Measurements from ENCODE around the gene LRIG3. TPM values are rescaled to one million over a fixed set of nuclear protein-coding genes. Genes with fewer than 3 reads are reported as not detected.

LRIG3 gene
- polyA plus RNA-seq, 1 experiment, result 33.9 TPM

GRCh38 chr12:58942345-58942744 is 22.0 kb upstream of the LRIG3 start:
- ChIA-PET POLR2A (no interaction called here), CTCF (interaction anchor here (0.7 to 1.0 kb wide), 2 partner anchors 15 to 128 kb away, joined by 3 read pairs; no protein-coding TSS in a partner anchor)
- no peak for TF ChIP-seq CTCF (IDR thresholded peaks at IDR 0.05; ENCODE audit: insufficient read depth, low read depth, low read length)
- Histone ChIP-seq H3K27me3 (ENCODE audit: control insufficient read depth, insufficient read depth, low read length) (no peaks in the 10 kb centered on the region), H3K36me3 (ENCODE audit: control insufficient read depth, insufficient read depth, low read length) (no peaks in the 10 kb centered on the region), H3K4me3 (ENCODE audit: low read depth, low read length) (no peak overlapping the region)
- DNase-seq (ENCODE audit: low read depth), result no peak

GRCh38 chr12:58939399-58940100 is 19.2 kb upstream of the LRIG3 start:
- DNase-seq (ENCODE audit: low read depth), result no peak
- Histone ChIP-seq H3K27me3 (ENCODE audit: control insufficient read depth, insufficient read depth, low read length) (no peaks in the 10 kb centered on the region), H3K4me3 (ENCODE audit: low read depth, low read length) (no peak overlapping the region), H3K36me3 (ENCODE audit: control insufficient read depth, insufficient read depth, low read length) (no peaks in the 10 kb centered on the region)
- ChIA-PET POLR2A (no interaction called here), CTCF (interaction anchor here (1.2 kb wide), 1 partner anchor 11 kb away, joined by 4 read pairs; no protein-coding TSS in a partner anchor)
- no peak for TF ChIP-seq CTCF (IDR thresholded peaks at IDR 0.05; ENCODE audit: insufficient read depth, low read depth, low read length)

GRCh38 chr12:58938440-58938839 is 18.1 kb upstream of the LRIG3 start:
- no peaks in the 10 kb centered on the region for H3K27me3 ChIP-seq (ENCODE audit: control insufficient read depth, insufficient read depth, low read length)
- CTCF ChIA-PET, result no interaction called here
- no peak overlapping the region for H3K4me3 ChIP-seq (ENCODE audit: low read depth, low read length)
- POLR2A ChIA-PET, result no interaction called here
- DNase-seq (ENCODE audit: low read depth), result no peak
- no peak for TF ChIP-seq CTCF (IDR thresholded peaks at IDR 0.05; ENCODE audit: insufficient read depth, low read depth, low read length)
- H3K36me3 ChIP-seq (ENCODE audit: control insufficient read depth, insufficient read depth, low read length), result no peaks in the 10 kb centered on the region

- ChIA-PET POLR2A (no interaction called here), CTCF (interaction anchor here (1.2 kb wide), 1 partner anchor 10 kb away, joined by 3 read pairs; no protein-coding TSS in a partner anchor)
- DNase-seq (ENCODE audit: low read depth), result no peak
- no peaks in the 10 kb centered on the region for H3K36me3 ChIP-seq (ENCODE audit: control insufficient read depth, insufficient read depth, low read length)
- no peaks in the 10 kb centered on the region for H3K27me3 ChIP-seq (ENCODE audit: control insufficient read depth, insufficient read depth, low read length)
- no peak for TF ChIP-seq CTCF (IDR thresholded peaks at IDR 0.05; ENCODE audit: insufficient read depth, low read depth, low read length)
- no peak overlapping the region for H3K4me3 ChIP-seq (ENCODE audit: low read depth, low read length)
Observed at GRCh38 chr12:58934528-58934927, 14.2 kb upstream of the LRIG3 start.

GRCh38 chr12:58932806-58933681 is 12.7 kb upstream of the LRIG3 start:
- DNase-seq (ENCODE audit: low read depth), result no peak
- no peak for TF ChIP-seq CTCF (IDR thresholded peaks at IDR 0.05; ENCODE audit: insufficient read depth, low read depth, low read length)
- CTCF ChIA-PET, result interaction anchor here (0.9 kb wide), 2 partner anchors 14 to 56 kb away, joined by 3 to 4 read pairs; no protein-coding TSS in a partner anchor
- no peaks in the 10 kb centered on the region for H3K27me3 ChIP-seq (ENCODE audit: control insufficient read depth, insufficient read depth, low read length)
- H3K36me3 ChIP-seq (ENCODE audit: control insufficient read depth, insufficient read depth, low read length), result no peaks in the 10 kb centered on the region
- POLR2A ChIA-PET, result no interaction called here
- no peak overlapping the region for H3K4me3 ChIP-seq (ENCODE audit: low read depth, low read length)

All from BJ (cell line).